ENCODE data around the gene C5. TPM values are rescaled to one million over a fixed set of nuclear protein-coding genes. Genes with fewer than 3 reads are reported as not detected.
"Not testable (repeated sequence)": the region's sequence is repeated elsewhere in the genome, so short reads cannot be mapped to it uniquely, and the experiment has no call there.

The C5 gene
- total and polyA plus RNA-seq, 9 donors = 3.0 to 7.2 (median 4.6) TPM

GRCh38 chr9:120978987-120979386 is 71.1 kb downstream of the C5 start:
- Histone ChIP-seq H3K27me3 (no peaks in the 10 kb centered on the region), H3K36me3 (no peaks in the 10 kb centered on the region), H3K27ac (no peak overlapping the region), H3K4me1 (ENCODE audit: insufficient read depth) (no peaks in the 10 kb centered on the region), H3K9me3 (no peaks in the 10 kb centered on the region), H3K4me3 (no peak overlapping the region)
- 87 to 88% (median 87%) methylated on average over 3 of the region's 3 CpGs for WGBS, 3 donors
- TF ChIP-seq POLR2A (IDR thresholded peaks at IDR 0.05) (no peak), EP300 (IDR thresholded peaks at IDR 0.05) (no peak)
- TF ChIP-seq, protein P1, sequence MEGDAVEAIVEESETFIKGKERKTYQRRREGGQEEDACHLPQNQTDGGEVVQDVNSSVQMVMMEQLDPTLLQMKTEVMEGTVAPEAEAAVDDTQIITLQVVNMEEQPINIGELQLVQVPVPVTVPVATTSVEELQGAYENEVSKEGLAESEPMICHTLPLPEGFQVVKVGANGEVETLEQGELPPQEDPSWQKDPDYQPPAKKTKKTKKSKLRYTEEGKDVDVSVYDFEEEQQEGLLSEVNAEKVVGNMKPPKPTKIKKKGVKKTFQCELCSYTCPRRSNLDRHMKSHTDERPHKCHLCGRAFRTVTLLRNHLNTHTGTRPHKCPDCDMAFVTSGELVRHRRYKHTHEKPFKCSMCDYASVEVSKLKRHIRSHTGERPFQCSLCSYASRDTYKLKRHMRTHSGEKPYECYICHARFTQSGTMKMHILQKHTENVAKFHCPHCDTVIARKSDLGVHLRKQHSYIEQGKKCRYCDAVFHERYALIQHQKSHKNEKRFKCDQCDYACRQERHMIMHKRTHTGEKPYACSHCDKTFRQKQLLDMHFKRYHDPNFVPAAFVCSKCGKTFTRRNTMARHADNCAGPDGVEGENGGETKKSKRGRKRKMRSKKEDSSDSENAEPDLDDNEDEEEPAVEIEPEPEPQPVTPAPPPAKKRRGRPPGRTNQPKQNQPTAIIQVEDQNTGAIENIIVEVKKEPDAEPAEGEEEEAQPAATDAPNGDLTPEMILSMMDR (IDR thresholded peaks at IDR 0.05) = no peak
- intact Hi-C loops (cut with DNase I) = no loop called here
- DNase-seq = no peak

GRCh38 chr9:120977321-120977720 is 72.8 kb downstream of the C5 start:
- no peak for DNase-seq
- 0 to 2% (median 0%) methylated on average over 1 of the region's 1 CpG for WGBS, 3 donors
- H3K4me3 ChIP-seq = no peak overlapping the region
- H3K36me3 ChIP-seq = no peaks in the 10 kb centered on the region
- no peak overlapping the region for H3K27ac ChIP-seq
- TF ChIP-seq POLR2A (IDR thresholded peaks at IDR 0.05) (no peak), EP300 (IDR thresholded peaks at IDR 0.05) (no peak)
- TF ChIP-seq, protein P1 (IDR thresholded peaks at IDR 0.05) = no peak
- no peaks in the 10 kb centered on the region for H3K9me3 ChIP-seq
- intact Hi-C loops (cut with DNase I) = no loop called here
- H3K4me1 ChIP-seq (ENCODE audit: insufficient read depth) = no peaks in the 10 kb centered on the region
- H3K27me3 ChIP-seq = no peaks in the 10 kb centered on the region

- DNase-seq = no peak
- TF ChIP-seq, protein P1 (IDR thresholded peaks at IDR 0.05) = no peak
- TF ChIP-seq EP300 (IDR thresholded peaks at IDR 0.05) = no peak
- TF ChIP-seq POLR2A (IDR thresholded peaks at IDR 0.05) = no peak
- Histone ChIP-seq H3K27ac (no peak overlapping the region), H3K4me3 (no peak overlapping the region), H3K36me3 (no peaks in the 10 kb centered on the region), H3K4me1 (ENCODE audit: insufficient read depth) (peaks cover 4% of the 10 kb centered on the region), H3K9me3 (no peaks in the 10 kb centered on the region), H3K27me3 (no peaks in the 10 kb centered on the region)
- intact Hi-C loops (cut with DNase I) = no loop called here
- WGBS, 3 donors = 46 to 59% (median 57%) methylated on average over 1 of the region's 1 CpG
These were observed 75.2 kb downstream of the C5 start for GRCh38 chr9:120974921-120975320.

GRCh38 chr9:120974181-120974580 is 75.9 kb downstream of the C5 start:
- intact Hi-C loops (cut with DNase I) = no loop called here
- Histone ChIP-seq H3K4me1 (ENCODE audit: insufficient read depth) (peaks cover 4% of the 10 kb centered on the region), H3K4me3 (no peak overlapping the region), H3K27me3 (no peaks in the 10 kb centered on the region), H3K9me3 (no peaks in the 10 kb centered on the region), H3K27ac (no peak overlapping the region), H3K36me3 (no peaks in the 10 kb centered on the region)
- DNase-seq = no peak
- WGBS, 3 donors = 9 to 21% (median 9%) methylated on average over 2 of the region's 2 CpGs
- TF ChIP-seq EP300 (IDR thresholded peaks at IDR 0.05) (no peak), POLR2A (IDR thresholded peaks at IDR 0.05) (no peak)
- TF ChIP-seq, protein P1 (IDR thresholded peaks at IDR 0.05) = no peak

DNA sequence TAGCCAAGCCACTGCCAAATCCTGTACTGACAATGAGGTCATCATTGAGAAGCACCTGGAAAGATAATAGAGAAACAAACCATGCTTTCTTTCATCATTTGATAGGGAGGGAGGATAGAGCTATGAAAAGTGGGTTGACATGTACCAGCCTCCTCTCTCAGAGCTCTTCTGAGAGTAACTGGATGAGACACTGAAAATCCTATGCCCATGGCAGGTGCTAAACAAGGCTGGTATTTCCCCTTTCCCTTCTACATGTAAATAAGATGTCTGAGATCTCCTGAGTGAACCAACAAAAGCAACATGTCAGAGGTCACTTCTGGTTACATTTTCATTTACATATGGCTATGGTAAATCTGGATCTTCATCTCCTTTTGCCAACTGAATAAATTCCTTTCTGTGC is 78.1 kb downstream of the C5 start:
- no peaks in the 10 kb centered on the region for H3K27me3 ChIP-seq
- H3K9me3 ChIP-seq = no peaks in the 10 kb centered on the region
- no peak for DNase-seq
- H3K36me3 ChIP-seq = no peaks in the 10 kb centered on the region
- H3K27ac ChIP-seq = no peak overlapping the region
- intact Hi-C loops (cut with DNase I) = no loop called here
- peaks cover 4% of the 10 kb centered on the region for H3K4me1 ChIP-seq (ENCODE audit: insufficient read depth)
- TF ChIP-seq, protein P1 (IDR thresholded peaks at IDR 0.05) = no peak
- TF ChIP-seq POLR2A (IDR thresholded peaks at IDR 0.05) (no peak), EP300 (IDR thresholded peaks at IDR 0.05) (no peak)
- H3K4me3 ChIP-seq = no peak overlapping the region

DNA sequence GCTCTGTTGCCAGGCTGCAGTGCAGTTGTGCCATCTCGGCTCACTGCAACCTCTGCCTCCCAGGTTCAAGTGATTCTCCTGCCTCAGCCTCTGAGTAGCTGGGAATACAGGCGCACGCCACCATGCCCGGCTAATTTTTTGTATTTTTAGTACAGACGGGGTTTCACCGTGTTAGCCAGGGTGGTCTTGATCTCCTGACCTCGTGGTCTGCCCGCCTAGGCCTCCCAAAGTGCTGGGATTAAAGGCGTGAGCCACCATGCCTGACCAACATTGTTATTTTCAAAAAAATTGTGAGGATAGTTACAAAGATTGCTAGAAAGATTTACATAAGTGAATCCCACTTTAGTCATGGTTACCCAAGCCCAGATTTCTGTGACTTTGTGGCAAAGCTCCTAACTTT is 78.6 kb downstream of the C5 start:
- H3K9me3 ChIP-seq; H3K4me3 ChIP-seq; H3K36me3 ChIP-seq; H3K27ac ChIP-seq; H3K4me1 ChIP-seq (ENCODE audit: insufficient read depth); H3K27me3 ChIP-seq; DNase-seq; intact Hi-C loops (cut with DNase I): not testable (repeated sequence)
- WGBS, 3 donors = 94 to 95% (median 95%) methylated on average over 9 of the region's 9 CpGs
